ENCODE results near the gene EPHB2. TPM values are rescaled to one million over a fixed set of nuclear protein-coding genes. Genes with fewer than 3 reads are reported as not detected.

The EPHB2 gene
- total RNA-seq, 2 experiments from 2014 or later = 0.08 TPM; not detected in 1

- Mint-ChIP-seq H3K9me3 (no peaks in the 10 kb centered on the region), H3K4me3 (no peak overlapping the region), H3K27ac (no peak overlapping the region), H3K27me3 (peaks cover 24% of the 10 kb centered on the region), H3K4me1 (ENCODE audit: low read depth) (no peaks in the 10 kb centered on the region), H3K36me3 (ENCODE audit: low read depth) (no peaks in the 10 kb centered on the region)
- intact Hi-C loops (cut with DNase I, micrococcal nuclease) = no loop called here
- Histone ChIP-seq H3K27ac (ENCODE audit: low read depth in 1 of 2, low read length in 2 of 2) (no peak overlapping the region), H3K27me3 (ENCODE audit: control insufficient read depth in 1 of 2, insufficient read depth in 2 of 2, low read length in 2 of 2) (peaks cover under 1 to 3% of the 10 kb centered on the region in 2 experiments), H3K9me3 (ENCODE audit: control insufficient read depth in 1 of 2, insufficient read depth in 1 of 2, low read length in 2 of 2) (no peaks in the 10 kb centered on the region), H3K4me1 (ENCODE audit: insufficient read depth, low read length) (no peaks in the 10 kb centered on the region), H3K4me3 (ENCODE audit: low read length) (no peak overlapping the region), H3K36me3 (ENCODE audit: insufficient read depth, low read length) (no peaks in the 10 kb centered on the region)
- ChIA-PET CTCF (no interaction called here), POLR2A (no interaction called here)
- DNase-seq (no peak), ATAC-seq (ENCODE audit: poor library complexity) (no peak)
- no peak for TF ChIP-seq CTCF (IDR thresholded peaks at IDR 0.05)
Measured at GRCh38 chr1:22852144-22852655, 141.6 kb downstream of the EPHB2 start.

GRCh38 chr1:22853651-22854185, 143.1 kb downstream of the EPHB2 start:
- H3K27ac Mint-ChIP-seq = no peak overlapping the region
- Histone ChIP-seq H3K4me3 (ENCODE audit: low read length) (no peak overlapping the region), H3K27me3 (ENCODE audit: control insufficient read depth in 1 of 2, insufficient read depth in 2 of 2, low read length in 2 of 2) (peaks cover 0 to 3% of the 10 kb centered on the region in 2 experiments), H3K4me1 (ENCODE audit: insufficient read depth, low read length) (no peaks in the 10 kb centered on the region), H3K36me3 (ENCODE audit: insufficient read depth, low read length) (no peaks in the 10 kb centered on the region), H3K9me3 (ENCODE audit: control insufficient read depth in 1 of 2, insufficient read depth in 1 of 2, low read length in 2 of 2) (no peaks in the 10 kb centered on the region), H3K27ac (ENCODE audit: low read depth in 1 of 2, low read length in 2 of 2) (no peak overlapping the region)
- ChIA-PET CTCF (no interaction called here), POLR2A (no interaction called here)
- H3K36me3 Mint-ChIP-seq (ENCODE audit: low read depth) = no peaks in the 10 kb centered on the region
- ATAC-seq (ENCODE audit: poor library complexity) (no peak), DNase-seq (no peak)
- H3K4me1 Mint-ChIP-seq (ENCODE audit: low read depth) = no peaks in the 10 kb centered on the region
- H3K4me3 Mint-ChIP-seq = no peak overlapping the region
- intact Hi-C loops (cut with DNase I, micrococcal nuclease) = no loop called here
- no peaks in the 10 kb centered on the region for H3K9me3 Mint-ChIP-seq
- peaks cover 21% of the 10 kb centered on the region for H3K27me3 Mint-ChIP-seq
- TF ChIP-seq CTCF (IDR thresholded peaks at IDR 0.05) = no peak

DNA sequence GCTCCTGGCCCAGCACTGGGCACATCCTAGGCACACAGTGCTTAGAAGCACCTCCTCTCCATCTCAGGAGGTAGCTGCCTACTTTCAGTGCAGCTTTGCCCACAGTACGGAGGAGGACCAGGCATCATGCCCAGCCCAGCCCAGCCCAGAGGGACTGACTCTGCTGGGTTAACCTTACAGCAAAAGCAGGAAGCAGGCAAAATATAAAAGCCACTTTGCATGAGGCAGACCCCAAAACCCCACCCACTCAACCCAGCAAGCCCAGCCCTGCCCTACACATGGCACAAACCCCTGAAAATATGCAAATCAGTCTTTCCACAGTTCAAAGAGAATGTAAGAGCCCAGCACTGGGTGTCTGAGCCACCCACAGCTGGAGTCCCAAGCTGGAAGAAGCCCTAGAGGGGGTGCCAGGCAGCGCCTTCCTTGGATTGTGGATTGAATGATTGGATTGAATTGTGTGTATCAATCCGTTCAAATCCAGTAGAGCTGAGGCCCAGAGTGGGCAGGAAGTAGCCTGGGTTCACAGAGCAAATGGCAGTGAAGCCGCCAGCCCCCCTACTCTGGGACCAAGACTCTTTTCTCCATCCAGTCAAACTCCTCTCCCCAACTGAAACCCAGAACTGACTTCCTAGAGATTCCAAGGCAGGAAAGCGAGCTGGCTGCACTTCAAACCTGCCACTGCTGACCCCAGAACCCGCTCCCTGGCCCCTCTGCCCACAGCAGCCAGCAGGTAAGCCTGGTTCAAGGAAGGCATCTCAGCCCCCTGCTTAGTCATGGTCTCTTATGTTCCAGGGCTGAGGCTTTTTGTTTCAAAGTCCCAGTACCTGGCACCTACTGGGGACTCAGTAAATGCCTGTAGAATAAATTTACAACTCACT, 144.3 kb downstream of the EPHB2 start:
- H3K9me3 ChIP-seq (ENCODE audit: control insufficient read depth in 1 of 2, insufficient read depth in 1 of 2, low read length in 2 of 2) = no peaks in the 10 kb centered on the region
- CTCF ChIA-PET = no interaction called here
- DNase-seq = no peak
- no peak overlapping the region for H3K27ac ChIP-seq (ENCODE audit: low read depth in 1 of 2, low read length in 2 of 2)
- Mint-ChIP-seq H3K4me1 (ENCODE audit: low read depth) (no peaks in the 10 kb centered on the region), H3K36me3 (ENCODE audit: low read depth) (no peaks in the 10 kb centered on the region), H3K4me3 (no peak overlapping the region), H3K9me3 (no peaks in the 10 kb centered on the region), H3K27ac (no peak overlapping the region), H3K27me3 (peaks cover 18% of the 10 kb centered on the region)
- H3K4me3 ChIP-seq (ENCODE audit: low read length) = no peak overlapping the region
- TF ChIP-seq CTCF (IDR thresholded peaks at IDR 0.05) = no peak
- ATAC-seq (ENCODE audit: poor library complexity) = no peak
- POLR2A ChIA-PET = no interaction called here
- H3K4me1 ChIP-seq (ENCODE audit: insufficient read depth, low read length) = no peaks in the 10 kb centered on the region
- peaks cover 0 to 3% of the 10 kb centered on the region in 2 experiments for H3K27me3 ChIP-seq (ENCODE audit: control insufficient read depth in 1 of 2, insufficient read depth in 2 of 2, low read length in 2 of 2)
- intact Hi-C loops (cut with DNase I, micrococcal nuclease) = no loop called here
- no peaks in the 10 kb centered on the region for H3K36me3 ChIP-seq (ENCODE audit: insufficient read depth, low read length)
